K562 (cell line): ENCODE measurements around the gene NFATC2. TPM values are rescaled to one million over a fixed set of nuclear protein-coding genes. Genes with fewer than 3 reads are reported as not detected.

Experiments used
- ATAC-seq: fragments of 200-7000 bp; cut with Tn5 transposase; 3 replicates; pipeline ENCODE4 v1.9.1; 2020; ENCODE audit warnings: moderate library complexity
- BruUV-seq: library from RNA; stranded (reverse); fragments of 400-500 nt; replicated peaks from 2 replicates; lab custom pipeline; 2021; lab: Mats Ljungman, UMichigan
- CTCF ChIA-PET: fragments of 300-600 bp; formaldehyde crosslinking; extraction: SDS; loops from one replicate; lab custom pipeline; 2021; ENCODE audit warnings: low intra/inter-chr PET ratio; lab: Yijun Ruan, JAX
- POLR2A ChIA-PET: fragments of 300-600, 350-650 bp; sonication (Branson Sonifier 250); formaldehyde crosslinking; extraction: SDS; loops from one replicate; lab custom pipeline; 2021; ENCODE audit warnings: antibody characterized with exemption, inconsistent platforms; lab: Yijun Ruan, JAX
- DNase-seq, 4 experiments: peaks; one replicate each; pipeline versions ENCODE4 v3.0.0 to v3.0.0-alpha.2; 2011 to 2018; ENCODE audit warnings: low spot score in 3 of 4, mixed read lengths in 3 of 4; ENCODE audit errors: extremely low read depth in 1 of 4
- FAIRE-seq: peaks from 2 replicates; lab custom pipeline; 2011; peaks lifted over from hg19 to GRCh38; lab: Jason Lieb, UNC
- H2AFZ ChIP-seq: 2 replicates; pipeline ENCODE4 v1.6.0; 2011; ENCODE audit warnings: low read depth, low read length, control low read depth, inconsistent platforms
- H3K27ac ChIP-seq: fragments of 200-600 bp; 3 replicates; pipeline ENCODE4 v1.8.0; 2011; ENCODE audit warnings: low read depth, mild to moderate bottlenecking, control low read depth, inconsistent platforms, low read length, moderate library complexity, mixed read lengths; ENCODE audit errors: extremely low read depth
- H3K27me3 ChIP-seq, 2 experiments: fragments of 300-600 bp in 1 of 2; 2 replicates in 1 of 2; 3 replicates in 1 of 2; pipeline versions ENCODE4 v1.6.0 to v1.8.0; 2011; ENCODE audit warnings: inconsistent platforms in 2 of 2, low read length in 2 of 2, mild to moderate bottlenecking in 1 of 2, mixed read lengths in 1 of 2, moderate library complexity in 1 of 2; ENCODE audit not compliant: control insufficient read depth in 2 of 2, insufficient read depth in 2 of 2
- H3K36me3 ChIP-seq: fragments of 300-600 bp; 3 replicates; pipeline ENCODE4 v1.8.0; 2011; ENCODE audit warnings: mild to moderate bottlenecking, low read length, inconsistent platforms; ENCODE audit not compliant: control insufficient read depth, insufficient read depth
- H3K4me1 ChIP-seq, 2 experiments: fragments of 200-600 bp in 1 of 2; replicated peaks in 1 of 2; 2 replicates in 1 of 2; 3 replicates in 1 of 2; pipeline versions ENCODE4 v1.5.1 to v1.8.0; 2011; ENCODE audit warnings: inconsistent platforms in 2 of 2, low read length in 2 of 2, mild to moderate bottlenecking in 1 of 2, mixed read lengths in 1 of 2, moderate library complexity in 1 of 2; ENCODE audit not compliant: control insufficient read depth in 2 of 2, insufficient read depth in 2 of 2
- H3K4me2 ChIP-seq: 2 replicates; pipeline ENCODE4 v1.6.1; 2011; ENCODE audit warnings: low read length, control low read depth, inconsistent platforms, mixed read lengths; ENCODE audit not compliant: insufficient read depth
- H3K4me3 ChIP-seq: fragments of 200-600 bp; sonication (generic), shearing (Covaris generic); 2 replicates; pipeline ENCODE4 v1.5.1; 2016; ENCODE audit warnings: control low read depth, inconsistent platforms
- H3K79me2 ChIP-seq: fragments of 200-600 bp; 3 replicates; pipeline ENCODE4 v1.8.0; 2011; ENCODE audit warnings: low read length, inconsistent platforms; ENCODE audit not compliant: control insufficient read depth, insufficient read depth
- H3K9ac ChIP-seq, 2 experiments: 2 replicates each; pipeline versions ENCODE4 v1.6.0 to v1.6.1; 2011; ENCODE audit warnings: low read depth in 2 of 2, low read length in 2 of 2, control low read depth in 1 of 2, inconsistent platforms in 1 of 2, mild to moderate bottlenecking in 1 of 2, mixed read lengths in 1 of 2; ENCODE audit not compliant: insufficient read depth in 1 of 2
- H3K9me1 ChIP-seq: one replicate; pipeline ENCODE4 v1.6.0; 2011; ENCODE audit warnings: inconsistent platforms, mild to moderate bottlenecking, low read length, moderate library complexity; ENCODE audit not compliant: control insufficient read depth, insufficient read depth
- H3K9me3 ChIP-seq: replicated peaks from 2 replicates; pipeline ENCODE4 v1.5.1; 2011; ENCODE audit warnings: low read depth, low read length, inconsistent platforms; ENCODE audit not compliant: control insufficient read depth, insufficient read depth
- H4K20me1 ChIP-seq: replicated peaks from 2 replicates; pipeline ENCODE4 v1.6.1; 2011; ENCODE audit warnings: low read length, inconsistent platforms, mixed read lengths; ENCODE audit not compliant: control insufficient read depth, insufficient read depth
- DACH1 ChIP-seq: fragments of 450-650 bp; IDR thresholded peaks from 2 replicates; pipeline ENCODE4 v1.6.1; 2018; ENCODE audit not compliant: partially characterized antibody
- DDX20 ChIP-seq: fragments of 450-650 bp; IDR thresholded peaks from 2 replicates; pipeline ENCODE4 v1.6.1; 2016; ENCODE audit warnings: missing genetic modification characterization, low read depth, mild to moderate bottlenecking, missing compliant biosample characterization, moderate library complexity
- FOXK1 ChIP-seq: sonication (generic); formaldehyde crosslinking; IDR thresholded peaks from 2 replicates; pipeline ENCODE4 v1.8.0; 2022; ENCODE audit warnings: missing genetic modification reagents, mild to moderate bottlenecking, borderline replicate concordance
- HMGN3 ChIP-seq: IDR thresholded peaks from 2 replicates; pipeline ENCODE4 v1.6.1; 2011; ENCODE audit warnings: borderline replicate concordance, low read depth, mild to moderate bottlenecking, mixed read lengths, low read length; ENCODE audit not compliant: insufficient read length; ENCODE audit errors: extremely low read depth
- MCM5 ChIP-seq: fragments of 450-650 bp; IDR thresholded peaks from 2 replicates; pipeline ENCODE4 v1.6.1; 2016; ENCODE audit warnings: low read depth
- POLR2AphosphoS5 ChIP-seq: IDR thresholded peaks from 2 replicates; pipeline ENCODE4 v1.6.1; 2011; ENCODE audit warnings: mild to moderate bottlenecking, low read depth, low read length, moderate library complexity; ENCODE audit not compliant: control insufficient read depth, insufficient read depth
- SOX6 ChIP-seq: fragments of 450-650 bp; IDR thresholded peaks from 2 replicates; pipeline ENCODE4 v1.6.1; 2014; ENCODE audit warnings: mild to moderate bottlenecking
- TAF9B ChIP-seq: fragments of 450-650 bp; IDR thresholded peaks from 2 replicates; pipeline ENCODE4 v1.6.1; 2018; ENCODE audit warnings: mild to moderate bottlenecking; ENCODE audit not compliant: partially characterized antibody
- ZKSCAN8 ChIP-seq: fragments of 200-800 bp; sonication (Bioruptor generic); IDR thresholded peaks from 2 replicates; pipeline ENCODE4 v1.6.1; 2016; ENCODE audit warnings: missing genetic modification characterization, missing compliant biosample characterization
- ZNF282 ChIP-seq: sonication (generic); formaldehyde crosslinking; IDR thresholded peaks from 2 replicates; pipeline ENCODE4 v1.8.1; 2023; ENCODE audit warnings: missing genetic modification reagents
- ZNF764 ChIP-seq: fragments of 250-450 bp; sonication (Bioruptor Pico); IDR thresholded peaks from 2 replicates; pipeline ENCODE4 v1.4.0; 2020; ENCODE audit warnings: low read depth, mild to moderate bottlenecking, moderate library complexity
- WGBS: fragments of 100-300 bp; shearing (Covaris generic); methylation state at CpG from one replicate; pipeline ENCODE4 v1.1.6; 2016; ENCODE audit warnings: low coverage, mixed read lengths; ENCODE audit not compliant: insufficient coverage; ENCODE audit errors: missing lambda C conversion rate; 5-methylcytosine and 5-hydroxymethylcytosine counted together
- in situ Hi-C: fragments of 300-500 bp; cut with MboI; formaldehyde crosslinking; loops from 4 replicates; pipeline ENCODE4 v1.15.0; 2018; ENCODE audit warnings: inconsistent platforms, mixed read lengths
- intact Hi-C: fragments of 100-400 bp; cut with micrococcal nuclease; formaldehyde crosslinking; loops from 2 replicates; pipeline ENCODE4 v1.14.2; 2022
- polyA plus RNA-seq, 8 experiments: library from polyadenylated mRNA; depleted of rRNA in 4 of 8; stranded (reverse) in 5 of 8; unstranded in 3 of 8; fragments of >200 nt; fragmentation: Nextera tagmentation in 2 of 8; fragmentation: Illumina TruSeq in 1 of 8; extraction: Ambion mirVana in 2 of 8; extraction: Trizol in 1 of 8; gene quantifications; 2 replicates each; pipeline versions ENCODE4 v1.2.1 to v1.2.3, GENCODE V29; 2011 to 2014; ENCODE audit warnings: inconsistent platforms in 1 of 8, missing spikeins in 1 of 8
- total RNA-seq, 7 experiments: library from RNA; depleted of rRNA in 6 of 7; stranded (reverse); fragments of >200 nt in 6 of 7; fragmentation: Illumina TruSeq in 2 of 7; extraction: Trizol in 2 of 7; gene quantifications; 2 replicates each; pipeline versions ENCODE4 v1.2.1 to v1.2.3, GENCODE V29; 2011 to 2021; ENCODE audit warnings: low replicate concordance in 1 of 7
- TF ChIP-seq, protein P1 (sequence below): IDR thresholded peaks from 2 replicates; pipeline ENCODE4 v1.6.1; 2014; ENCODE audit warnings: antibody characterized with exemption
- TF ChIP-seq, protein P2 (sequence below): sonication (generic); formaldehyde crosslinking; IDR thresholded peaks from 2 replicates; pipeline ENCODE4 v1.8.1; 2023; ENCODE audit warnings: mild to moderate bottlenecking, missing genetic modification reagents
- TF ChIP-seq, protein P3 (sequence below): conservative IDR thresholded peaks from 2 replicates; pipeline ENCODE4 v1.6.1; 2011; ENCODE audit warnings: low read depth, mild to moderate bottlenecking, low read length; ENCODE audit not compliant: control insufficient read depth
- TF ChIP-seq, protein P4 (sequence below), 2 experiments: fragments of 450-650 bp; conservative IDR thresholded peaks; 2 replicates each; pipeline ENCODE4 v1.6.1; 2017; ENCODE audit warnings: mild to moderate bottlenecking in 2 of 2, moderate library complexity in 2 of 2
- TF ChIP-seq, protein P5 (sequence below): IDR thresholded peaks from 2 replicates; pipeline ENCODE4 v1.6.1; 2016; ENCODE audit warnings: missing genetic modification characterization, missing compliant biosample characterization

Gene NFATC2
- total and polyA plus RNA-seq, 9 of the 15 experiments (the other 6 are each of a cell fraction or from before 2014, with no cell fraction given) = 1.9 to 11.2 (median 3.0) TPM

DNA sequence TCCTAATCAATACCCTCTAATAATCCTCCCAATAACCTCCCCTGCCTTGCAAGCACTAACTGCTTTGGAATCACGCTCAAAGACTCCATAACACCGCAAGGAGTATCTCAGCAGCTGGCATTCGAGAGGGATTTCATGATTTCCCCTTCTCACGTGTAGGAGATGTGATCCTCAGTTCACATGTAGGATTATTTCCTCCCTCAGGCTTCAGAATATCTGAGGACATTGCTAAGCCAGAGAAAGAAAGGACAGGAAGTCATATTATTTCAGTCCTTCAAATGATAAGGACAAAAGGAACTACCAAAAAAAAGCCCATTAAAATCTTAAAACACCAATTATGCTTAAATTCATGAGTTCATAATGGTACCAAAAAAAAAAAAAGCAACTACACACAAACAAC lies 122.9 kb downstream of the NFATC2 start:
- no peaks in the 10 kb centered on the region for H3K9me3 ChIP-seq
- H2AFZ ChIP-seq = no peak overlapping the region
- in situ Hi-C loops = no loop called here
- H4K20me1 ChIP-seq = no peaks in the 10 kb centered on the region
- CTCF ChIA-PET = no interaction called here
- no peak overlapping the region for H3K27ac ChIP-seq
- FAIRE-seq (no peak), DNase-seq (no peak), ATAC-seq (no peak)
- no peaks in the 10 kb centered on the region for H3K79me2 ChIP-seq
- WGBS = 83% methylated on average over 4 of the region's 4 CpGs
- POLR2A ChIA-PET = no interaction called here
- H3K4me1 ChIP-seq = no peaks in the 10 kb centered on the region
- H3K27me3 ChIP-seq = no peaks in the 10 kb centered on the region
- no peak overlapping the region for H3K4me2 ChIP-seq
- no TSS peak for BruUV-seq
- intact Hi-C loops = no loop called here
- H3K9ac ChIP-seq = no peak overlapping the region
- H3K9me1 ChIP-seq = no peaks in the 10 kb centered on the region
- H3K36me3 ChIP-seq = peaks cover 25% of the 10 kb centered on the region; the same call in 2 of the 3 replicates
- H3K4me3 ChIP-seq = no peak overlapping the region
- TF ChIP-seq MCM5 = no peak
- TF ChIP-seq ZKSCAN8 (CRISPR knock-in tag) = no peak
- TF ChIP-seq, protein P1, sequence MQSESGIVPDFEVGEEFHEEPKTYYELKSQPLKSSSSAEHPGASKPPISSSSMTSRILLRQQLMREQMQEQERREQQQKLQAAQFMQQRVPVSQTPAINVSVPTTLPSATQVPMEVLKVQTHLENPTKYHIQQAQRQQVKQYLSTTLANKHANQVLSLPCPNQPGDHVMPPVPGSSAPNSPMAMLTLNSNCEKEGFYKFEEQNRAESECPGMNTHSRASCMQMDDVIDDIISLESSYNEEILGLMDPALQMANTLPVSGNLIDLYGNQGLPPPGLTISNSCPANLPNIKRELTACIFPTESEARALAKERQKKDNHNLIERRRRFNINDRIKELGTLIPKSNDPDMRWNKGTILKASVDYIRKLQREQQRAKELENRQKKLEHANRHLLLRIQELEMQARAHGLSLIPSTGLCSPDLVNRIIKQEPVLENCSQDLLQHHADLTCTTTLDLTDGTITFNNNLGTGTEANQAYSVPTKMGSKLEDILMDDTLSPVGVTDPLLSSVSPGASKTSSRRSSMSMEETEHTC = no peak
- TF ChIP-seq FOXK1 (CRISPR knock-in tag) = no peak
- no peak for TF ChIP-seq ZNF282 (CRISPR knock-in tag)
- TF ChIP-seq DACH1 = no peak
- TF ChIP-seq, protein P2, sequence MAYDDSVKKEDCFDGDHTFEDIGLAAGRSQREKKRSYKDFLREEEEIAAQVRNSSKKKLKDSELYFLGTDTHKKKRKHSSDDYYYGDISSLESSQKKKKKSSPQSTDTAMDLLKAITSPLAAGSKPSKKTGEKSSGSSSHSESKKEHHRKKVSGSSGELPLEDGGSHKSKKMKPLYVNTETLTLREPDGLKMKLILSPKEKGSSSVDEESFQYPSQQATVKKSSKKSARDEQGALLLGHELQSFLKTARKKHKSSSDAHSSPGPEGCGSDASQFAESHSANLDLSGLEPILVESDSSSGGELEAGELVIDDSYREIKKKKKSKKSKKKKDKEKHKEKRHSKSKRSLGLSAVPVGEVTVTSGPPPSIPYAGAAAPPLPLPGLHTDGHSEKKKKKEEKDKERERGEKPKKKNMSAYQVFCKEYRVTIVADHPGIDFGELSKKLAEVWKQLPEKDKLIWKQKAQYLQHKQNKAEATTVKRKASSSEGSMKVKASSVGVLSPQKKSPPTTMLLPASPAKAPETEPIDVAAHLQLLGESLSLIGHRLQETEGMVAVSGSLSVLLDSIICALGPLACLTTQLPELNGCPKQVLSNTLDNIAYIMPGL (CRISPR knock-in tag) = no peak
- TF ChIP-seq SOX6 = no peak
- TF ChIP-seq HMGN3 = no peak
- TF ChIP-seq TAF9B = no peak
- no peak for TF ChIP-seq ZNF764
- TF ChIP-seq POLR2AphosphoS5 = no peak
- TF ChIP-seq DDX20 (tag) = no peak
- TF ChIP-seq, protein P3, sequence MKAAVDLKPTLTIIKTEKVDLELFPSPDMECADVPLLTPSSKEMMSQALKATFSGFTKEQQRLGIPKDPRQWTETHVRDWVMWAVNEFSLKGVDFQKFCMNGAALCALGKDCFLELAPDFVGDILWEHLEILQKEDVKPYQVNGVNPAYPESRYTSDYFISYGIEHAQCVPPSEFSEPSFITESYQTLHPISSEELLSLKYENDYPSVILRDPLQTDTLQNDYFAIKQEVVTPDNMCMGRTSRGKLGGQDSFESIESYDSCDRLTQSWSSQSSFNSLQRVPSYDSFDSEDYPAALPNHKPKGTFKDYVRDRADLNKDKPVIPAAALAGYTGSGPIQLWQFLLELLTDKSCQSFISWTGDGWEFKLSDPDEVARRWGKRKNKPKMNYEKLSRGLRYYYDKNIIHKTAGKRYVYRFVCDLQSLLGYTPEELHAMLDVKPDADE = no peak
- TF ChIP-seq, protein P4, sequence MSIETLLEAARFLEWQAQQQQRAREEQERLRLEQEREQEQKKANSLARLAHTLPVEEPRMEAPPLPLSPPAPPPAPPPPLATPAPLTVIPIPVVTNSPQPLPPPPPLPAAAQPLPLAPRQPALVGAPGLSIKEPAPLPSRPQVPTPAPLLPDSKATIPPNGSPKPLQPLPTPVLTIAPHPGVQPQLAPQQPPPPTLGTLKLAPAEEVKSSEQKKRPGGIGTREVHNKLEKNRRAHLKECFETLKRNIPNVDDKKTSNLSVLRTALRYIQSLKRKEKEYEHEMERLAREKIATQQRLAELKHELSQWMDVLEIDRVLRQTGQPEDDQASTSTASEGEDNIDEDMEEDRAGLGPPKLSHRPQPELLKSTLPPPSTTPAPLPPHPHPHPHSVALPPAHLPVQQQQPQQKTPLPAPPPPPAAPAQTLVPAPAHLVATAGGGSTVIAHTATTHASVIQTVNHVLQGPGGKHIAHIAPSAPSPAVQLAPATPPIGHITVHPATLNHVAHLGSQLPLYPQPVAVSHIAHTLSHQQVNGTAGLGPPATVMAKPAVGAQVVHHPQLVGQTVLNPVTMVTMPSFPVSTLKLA (conservative IDR thresholded peaks at IDR 0.05) = no peak
- TF ChIP-seq, protein P5, sequence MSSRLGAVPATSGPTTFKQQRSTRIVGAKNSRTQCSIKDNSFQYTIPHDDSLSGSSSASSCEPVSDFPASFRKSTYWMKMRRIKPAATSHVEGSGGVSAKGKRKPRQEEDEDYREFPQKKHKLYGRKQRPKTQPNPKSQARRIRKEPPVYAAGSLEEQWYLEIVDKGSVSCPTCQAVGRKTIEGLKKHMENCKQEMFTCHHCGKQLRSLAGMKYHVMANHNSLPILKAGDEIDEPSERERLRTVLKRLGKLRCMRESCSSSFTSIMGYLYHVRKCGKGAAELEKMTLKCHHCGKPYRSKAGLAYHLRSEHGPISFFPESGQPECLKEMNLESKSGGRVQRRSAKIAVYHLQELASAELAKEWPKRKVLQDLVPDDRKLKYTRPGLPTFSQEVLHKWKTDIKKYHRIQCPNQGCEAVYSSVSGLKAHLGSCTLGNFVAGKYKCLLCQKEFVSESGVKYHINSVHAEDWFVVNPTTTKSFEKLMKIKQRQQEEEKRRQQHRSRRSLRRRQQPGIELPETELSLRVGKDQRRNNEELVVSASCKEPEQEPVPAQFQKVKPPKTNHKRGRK (tag) = no peak
